GM12865 (cell line): ENCODE data around the gene WDR81.
"Not testable (repeated sequence)": the region's sequence is repeated elsewhere in the genome, so short reads cannot be mapped to it uniquely, and the experiment has no call there.

ENCODE experiments used
- DNase-seq: peaks from one replicate; pipeline ENCODE4 v3.0.0; 2010; ENCODE audit warnings: low read depth
- H3K4me3 ChIP-seq: 2 replicates; pipeline ENCODE4 v1.5.1; 2011; ENCODE audit warnings: mild to moderate bottlenecking, low read depth, low read length, control low read depth
- CTCF ChIP-seq: IDR thresholded peaks from 2 replicates; pipeline ENCODE4 v1.5.1; 2011; ENCODE audit warnings: low read length, control low read depth, low read depth, inconsistent platforms; ENCODE audit not compliant: insufficient read depth; ENCODE audit errors: missing control alignments

Gene WDR81

GRCh38 chr17:1732833-1733321, 8.4 kb downstream of the WDR81 start:
- no peak for TF ChIP-seq CTCF
- no peak for DNase-seq
- H3K4me3 ChIP-seq = no peak overlapping the region

DNA sequence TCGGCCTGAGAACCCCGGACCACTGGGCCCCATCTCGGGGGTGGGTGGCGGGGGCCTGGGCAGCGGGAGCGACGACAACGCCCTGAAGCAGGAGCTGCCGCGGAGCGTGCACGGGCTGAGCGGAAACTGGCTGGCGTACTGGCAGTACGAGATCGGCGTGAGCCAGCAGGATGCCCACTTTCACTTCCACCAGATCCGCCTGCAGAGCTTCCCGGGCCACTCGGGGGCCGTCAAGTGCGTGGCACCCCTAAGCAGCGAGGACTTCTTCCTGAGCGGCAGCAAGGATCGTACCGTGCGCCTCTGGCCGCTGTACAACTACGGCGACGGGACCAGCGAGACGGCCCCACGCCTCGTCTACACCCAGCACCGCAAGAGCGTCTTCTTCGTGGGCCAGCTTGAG, 9.3 kb downstream of the WDR81 start:
- no peak for DNase-seq
- TF ChIP-seq CTCF = no peak
- H3K4me3 ChIP-seq = no peak overlapping the region

DNA sequence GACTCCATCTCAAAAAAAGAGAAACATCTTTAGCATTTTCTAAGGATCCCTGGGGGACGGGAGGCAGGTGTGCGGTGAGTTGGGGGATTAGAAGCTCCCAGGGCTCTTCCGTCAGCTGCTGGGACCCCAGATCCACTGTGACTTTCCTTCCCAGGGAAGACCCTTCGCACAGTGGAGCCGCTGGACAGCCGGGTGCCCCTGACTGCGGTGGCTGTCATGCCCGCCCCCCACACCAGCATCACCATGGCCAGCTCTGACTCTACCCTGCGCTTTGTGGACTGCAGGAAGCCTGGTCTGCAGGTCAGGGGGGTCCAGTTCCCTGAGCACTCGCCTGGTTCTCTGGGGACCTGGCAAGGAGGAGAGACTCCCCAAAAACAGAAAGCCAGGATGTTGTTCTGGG, 10.9 kb downstream of the WDR81 start:
- TF ChIP-seq CTCF = no peak
- H3K4me3 ChIP-seq = no peak overlapping the region
- DNase-seq = no peak

DNA sequence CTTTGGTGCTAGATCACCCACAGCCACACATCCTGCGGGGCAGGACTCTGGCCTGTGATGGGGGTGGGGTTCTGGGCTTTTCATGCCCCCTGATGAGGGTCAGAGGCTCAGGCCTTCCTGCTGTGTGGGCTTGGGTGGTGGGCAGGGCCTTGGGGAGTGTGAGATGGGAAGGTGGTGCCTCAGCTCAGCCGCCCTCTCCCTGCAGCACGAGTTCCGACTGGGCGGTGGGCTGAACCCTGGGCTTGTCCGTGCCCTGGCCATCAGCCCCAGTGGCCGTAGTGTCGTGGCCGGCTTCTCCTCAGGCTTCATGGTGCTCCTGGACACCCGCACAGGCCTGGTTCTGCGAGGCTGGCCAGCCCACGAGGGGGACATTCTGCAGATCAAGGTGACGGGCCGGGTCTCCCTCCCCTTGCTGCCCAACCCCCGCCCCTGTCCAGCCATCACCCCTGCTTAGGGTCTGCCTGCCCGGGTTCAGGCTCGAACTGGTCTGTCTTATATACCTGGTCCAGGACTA, 11.4 kb downstream of the WDR81 start:
- DNase-seq = no peak
- TF ChIP-seq CTCF = no peak
- H3K4me3 ChIP-seq = no peak overlapping the region

GRCh38 chr17:1736348-1737281, 12.1 kb downstream of the WDR81 start:
- DNase-seq = peak; percentile 80
- TF ChIP-seq CTCF = no peak
- H3K4me3 ChIP-seq = no peak overlapping the region

DNA sequence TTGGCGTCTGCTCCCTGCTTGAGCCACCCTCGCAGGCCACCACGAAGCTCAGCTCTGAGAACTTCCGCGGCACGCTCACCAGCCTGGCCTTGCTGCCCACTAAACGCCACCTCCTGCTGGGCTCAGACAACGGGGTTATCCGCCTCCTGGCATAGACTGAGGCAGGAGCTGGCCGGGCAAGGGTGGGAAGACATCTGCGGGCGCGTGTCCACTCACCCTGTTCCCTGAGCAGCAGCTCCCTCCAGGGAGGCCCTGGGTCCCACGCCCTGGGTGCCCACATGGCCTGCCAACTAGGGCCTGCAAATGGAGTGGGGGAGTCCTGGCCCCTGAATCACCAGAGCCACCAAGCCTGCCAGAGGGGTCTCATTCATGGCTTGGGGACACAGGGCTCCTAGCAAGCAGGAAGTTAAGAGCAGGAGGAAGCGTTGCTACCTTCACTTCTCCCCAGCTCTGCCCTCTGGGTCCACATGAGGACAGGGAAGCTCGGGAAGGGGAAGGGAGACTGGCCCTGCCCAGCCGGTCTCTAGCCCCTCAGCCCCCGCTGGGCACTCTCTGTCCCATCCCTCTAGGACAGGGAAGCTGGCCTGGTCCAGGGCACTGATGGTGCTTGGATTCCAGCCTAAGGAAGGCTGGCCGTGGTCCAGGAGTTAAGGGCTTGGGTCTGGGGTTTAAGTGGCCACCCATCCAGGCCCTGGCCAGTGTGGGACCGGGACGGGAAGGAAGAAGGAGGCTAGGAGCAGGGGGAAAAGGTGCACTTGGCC, 13.2 kb downstream of the WDR81 start:
- TF ChIP-seq CTCF = no peak
- no peak for DNase-seq
- no peak overlapping the region for H3K4me3 ChIP-seq

DNA sequence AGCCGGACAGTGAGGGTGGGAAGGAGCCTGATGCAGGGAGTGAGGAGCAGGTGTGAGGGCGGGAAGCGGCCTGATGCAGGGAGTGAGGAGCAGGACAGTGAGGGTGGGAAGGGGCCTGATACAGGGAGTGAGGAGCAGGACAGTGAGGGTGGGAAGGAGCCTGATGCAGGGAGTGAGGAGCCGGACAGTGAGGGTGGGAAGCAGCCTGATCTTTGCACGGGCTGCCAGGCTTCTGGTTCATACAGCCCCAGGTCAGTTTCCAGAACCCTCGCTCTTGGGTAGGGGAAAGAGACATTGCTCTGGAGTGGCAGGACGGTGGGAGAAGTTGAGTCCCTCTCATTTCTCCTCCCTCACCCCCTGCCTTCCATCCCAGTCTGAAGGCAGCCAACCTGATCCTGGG, 17.4 kb downstream of the WDR81 start:
- H3K4me3 ChIP-seq = not testable (repeated sequence)

More for the DNA sequence above, 17.4 kb downstream of the WDR81 start:
- not testable (repeated sequence) for DNase-seq
